HepG2 (cell line): ENCODE data around the gene AP1AR. TPM values are rescaled to one million over a fixed set of nuclear protein-coding genes. Genes with fewer than 3 reads are reported as not detected.
"Not testable (repeated sequence)": the region's sequence is repeated elsewhere in the genome, so short reads cannot be mapped to it uniquely, and the experiment has no call there.

Experiments used
- CBX5 ChIP-seq: sonication (generic); formaldehyde crosslinking; IDR thresholded peaks from 2 replicates; pipeline ENCODE4 v1.4.0; 2020; ENCODE audit warnings: missing genetic modification reagents, borderline replicate concordance
- CEBPB ChIP-seq: IDR thresholded peaks from 2 replicates; pipeline ENCODE4 v1.6.1; 2011; ENCODE audit warnings: low read depth, low read length, improper control_type of control experiment, borderline replicate concordance
- CEBPG ChIP-seq: IDR thresholded peaks from 2 replicates; pipeline ENCODE4 v1.6.1; 2016
- GMEB1 ChIP-seq: sonication (generic); formaldehyde crosslinking; IDR thresholded peaks from 2 replicates; pipeline ENCODE4 v1.5.1; 2020; ENCODE audit warnings: missing genetic modification reagents, mild to moderate bottlenecking, borderline replicate concordance
- HOXA5 ChIP-seq: sonication (generic); formaldehyde crosslinking; IDR thresholded peaks from 2 replicates; pipeline ENCODE4 v1.4.0; 2020; ENCODE audit warnings: missing genetic modification reagents
- JUN ChIP-seq: sonication (generic); formaldehyde crosslinking; IDR thresholded peaks from 2 replicates; pipeline ENCODE4 v1.4.0; 2020; ENCODE audit warnings: mild to moderate bottlenecking, missing genetic modification reagents
- MXD4 ChIP-seq: IDR thresholded peaks from 2 replicates; pipeline ENCODE4 v1.6.1; 2016; ENCODE audit warnings: mild to moderate bottlenecking, missing biosample characterization, missing genetic modification reagents
- PITX1 ChIP-seq: sonication (generic); formaldehyde crosslinking; IDR thresholded peaks from 2 replicates; pipeline ENCODE4 v1.5.1; 2020; ENCODE audit warnings: mild to moderate bottlenecking, missing genetic modification reagents
- SAP130 ChIP-seq: IDR thresholded peaks from 2 replicates; pipeline ENCODE4 v1.6.1; 2016; ENCODE audit warnings: low read depth
- TEAD3 ChIP-seq: optimal IDR thresholded peaks from 2 replicates; pipeline ENCODE3; 2016; ENCODE audit warnings: borderline replicate concordance
- TFAP4 ChIP-seq: sonication (generic); IDR thresholded peaks from 2 replicates; pipeline ENCODE4 v1.6.1; 2016; ENCODE audit warnings: low read depth, borderline replicate concordance
- TOPORS ChIP-seq: sonication (generic); formaldehyde crosslinking; IDR thresholded peaks from 2 replicates; pipeline ENCODE4 v1.8.0; 2023; ENCODE audit warnings: mild to moderate bottlenecking, missing genetic modification reagents
- ZNF292 ChIP-seq: sonication (generic); formaldehyde crosslinking; IDR thresholded peaks from 2 replicates; pipeline ENCODE4 v1.8.1; 2022; ENCODE audit warnings: mild to moderate bottlenecking, low read depth, missing genetic modification reagents, borderline replicate concordance
- ZNF335 ChIP-seq: sonication (generic); formaldehyde crosslinking; IDR thresholded peaks from 2 replicates; pipeline ENCODE4 v1.4.0; 2020; ENCODE audit warnings: missing genetic modification reagents
- ZNF605 ChIP-seq: sonication (generic); formaldehyde crosslinking; IDR thresholded peaks from 2 replicates; pipeline ENCODE4 v1.8.0; 2022; ENCODE audit warnings: mild to moderate bottlenecking, missing genetic modification reagents
- polyA plus RNA-seq, 8 experiments: library from polyadenylated mRNA; depleted of rRNA in 3 of 8; stranded (reverse) in 7 of 8; unstranded in 1 of 8; fragments of >200 nt; fragmentation: Illumina TruSeq in 4 of 8; extraction: Trizol in 4 of 8; gene quantifications; 2 replicates each; pipeline versions ENCODE4 v1.2.1 to v1.2.3, GENCODE V29; 2011 to 2016; ENCODE audit warnings: low read depth in 4 of 8, missing spikeins in 1 of 8, mixed read lengths in 1 of 8; ENCODE audit not compliant: insufficient read depth in 1 of 8
- total RNA-seq, 5 experiments: library from RNA; depleted of rRNA; stranded (reverse); fragments of >200 nt; fragmentation: Illumina TruSeq; extraction: Trizol; gene quantifications; 2 replicates each; pipeline ENCODE4 v1.2.3, GENCODE V29; 2016; ENCODE audit warnings: low read depth in 1 of 5
- TF ChIP-seq, protein P1 (sequence below), 2 experiments: sonication (generic) in 1 of 2; formaldehyde crosslinking in 1 of 2; IDR thresholded peaks; 2 replicates each; pipeline versions ENCODE4 v1.5.1 to v1.6.1; 2011 to 2020; ENCODE audit warnings: borderline replicate concordance in 1 of 2, low read depth in 1 of 2, low read length in 1 of 2, mild to moderate bottlenecking in 1 of 2, missing genetic modification reagents in 1 of 2, moderate library complexity in 1 of 2
- TF ChIP-seq, protein P2 (sequence below): sonication (generic); formaldehyde crosslinking; IDR thresholded peaks from 2 replicates; pipeline ENCODE4 v1.4.0; 2020; ENCODE audit warnings: low read depth, mild to moderate bottlenecking, missing genetic modification reagents
- TF ChIP-seq, protein P3 (sequence below): sonication (generic); formaldehyde crosslinking; IDR thresholded peaks from 2 replicates; pipeline ENCODE4 v1.9.0; 2022; ENCODE audit warnings: low read depth, missing genetic modification reagents

AP1AR gene
- total and polyA plus RNA-seq, 2 of the 13 experiments (the other 11 are each of a cell fraction or from before 2014, with no cell fraction given) = 24.9 to 39.9 TPM

GRCh38 chr4:112208137-112209095 lies 23.2 kb upstream of the AP1AR start (continued):
- TF ChIP-seq, protein P1, sequence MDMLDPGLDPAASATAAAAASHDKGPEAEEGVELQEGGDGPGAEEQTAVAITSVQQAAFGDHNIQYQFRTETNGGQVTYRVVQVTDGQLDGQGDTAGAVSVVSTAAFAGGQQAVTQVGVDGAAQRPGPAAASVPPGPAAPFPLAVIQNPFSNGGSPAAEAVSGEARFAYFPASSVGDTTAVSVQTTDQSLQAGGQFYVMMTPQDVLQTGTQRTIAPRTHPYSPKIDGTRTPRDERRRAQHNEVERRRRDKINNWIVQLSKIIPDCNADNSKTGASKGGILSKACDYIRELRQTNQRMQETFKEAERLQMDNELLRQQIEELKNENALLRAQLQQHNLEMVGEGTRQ (IDR thresholded peaks at IDR 0.05; ENCODE audit: low read depth, low read length) = not testable (repeated sequence)
- TF ChIP-seq, protein P1 (CRISPR knock-in tag; IDR thresholded peaks at IDR 0.05; ENCODE audit: borderline replicate concordance) = peak; percentile 66; the same call in 1 of the 2 replicates
- peak; percentile 86; the same call in 1 of the 2 replicates for TF ChIP-seq HOXA5 (CRISPR knock-in tag)
- TF ChIP-seq TFAP4 = peak; percentile 88
- peak; percentile 62 for TF ChIP-seq TEAD3 (CRISPR knock-in tag)
- TF ChIP-seq CEBPG (CRISPR knock-in tag) = peak; percentile 88
- peak; percentile 89 for TF ChIP-seq JUN (CRISPR knock-in tag)
- TF ChIP-seq TOPORS (CRISPR knock-in tag) = peak; percentile 59
- peak; percentile 77; the same call in 1 of the 2 replicates for TF ChIP-seq CBX5
- TF ChIP-seq CEBPB = peak; percentile 68
- peak; percentile 57; the same call in 1 of the 2 replicates for TF ChIP-seq GMEB1 (CRISPR knock-in tag)
- TF ChIP-seq, protein P2, sequence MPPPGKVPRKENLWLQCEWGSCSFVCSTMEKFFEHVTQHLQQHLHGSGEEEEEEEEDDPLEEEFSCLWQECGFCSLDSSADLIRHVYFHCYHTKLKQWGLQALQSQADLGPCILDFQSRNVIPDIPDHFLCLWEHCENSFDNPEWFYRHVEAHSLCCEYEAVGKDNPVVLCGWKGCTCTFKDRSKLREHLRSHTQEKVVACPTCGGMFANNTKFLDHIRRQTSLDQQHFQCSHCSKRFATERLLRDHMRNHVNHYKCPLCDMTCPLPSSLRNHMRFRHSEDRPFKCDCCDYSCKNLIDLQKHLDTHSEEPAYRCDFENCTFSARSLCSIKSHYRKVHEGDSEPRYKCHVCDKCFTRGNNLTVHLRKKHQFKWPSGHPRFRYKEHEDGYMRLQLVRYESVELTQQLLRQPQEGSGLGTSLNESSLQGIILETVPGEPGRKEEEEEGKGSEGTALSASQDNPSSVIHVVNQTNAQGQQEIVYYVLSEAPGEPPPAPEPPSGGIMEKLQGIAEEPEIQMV (CRISPR knock-in tag) = peak; percentile 42; the same call in 1 of the 2 replicates
- TF ChIP-seq SAP130 = peak; percentile 79
- TF ChIP-seq, protein P3, sequence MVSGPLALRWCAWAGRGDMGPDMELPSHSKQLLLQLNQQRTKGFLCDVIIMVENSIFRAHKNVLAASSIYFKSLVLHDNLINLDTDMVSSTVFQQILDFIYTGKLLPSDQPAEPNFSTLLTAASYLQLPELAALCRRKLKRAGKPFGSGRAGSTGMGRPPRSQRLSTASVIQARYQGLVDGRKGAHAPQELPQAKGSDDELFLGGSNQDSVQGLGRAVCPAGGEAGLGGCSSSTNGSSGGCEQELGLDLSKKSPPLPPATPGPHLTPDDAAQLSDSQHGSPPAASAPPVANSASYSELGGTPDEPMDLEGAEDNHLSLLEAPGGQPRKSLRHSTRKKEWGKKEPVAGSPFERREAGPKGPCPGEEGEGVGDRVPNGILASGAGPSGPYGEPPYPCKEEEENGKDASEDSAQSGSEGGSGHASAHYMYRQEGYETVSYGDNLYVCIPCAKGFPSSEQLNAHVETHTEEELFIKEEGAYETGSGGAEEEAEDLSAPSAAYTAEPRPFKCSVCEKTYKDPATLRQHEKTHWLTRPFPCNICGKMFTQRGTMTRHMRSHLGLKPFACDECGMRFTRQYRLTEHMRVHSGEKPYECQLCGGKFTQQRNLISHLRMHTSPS (CRISPR knock-in tag) = peak; percentile 89
- peak; percentile 55; the same call in 1 of the 2 replicates for TF ChIP-seq ZNF335 (CRISPR knock-in tag)
- TF ChIP-seq MXD4 (CRISPR knock-in tag) = peak; percentile 35; the same call in 1 of the 2 replicates
- peak; percentile 71; the same call in 1 of the 2 replicates for TF ChIP-seq PITX1
- peak; percentile 68 for TF ChIP-seq ZNF605 (CRISPR knock-in tag)
- TF ChIP-seq ZNF292 (CRISPR knock-in tag) = peak; percentile 88
